ENCODE measurements around the gene CXCL14.

Gene CXCL14

GRCh38 chr5:135565725-135566421 is 12.9 kb downstream of the CXCL14 start:
- no peak overlapping the region for H3K4me3 Mint-ChIP-seq
- no peaks in the 10 kb centered on the region for H3K36me3 Mint-ChIP-seq (ENCODE audit: low read depth)
- H3K4me1 Mint-ChIP-seq, result peaks cover 61% of the 10 kb centered on the region
- H3K27me3 Mint-ChIP-seq (ENCODE audit: low read depth), result peaks cover 40% of the 10 kb centered on the region
- peak overlapping the region in 1 of 3 experiments; percentile 23 for H3K27ac Mint-ChIP-seq
- H3K9me3 Mint-ChIP-seq, result no peaks in the 10 kb centered on the region
- TF ChIP-seq CTCF (IDR thresholded peaks at IDR 0.05; ENCODE audit: unreplicated experiment in 3 of 3), result peak; percentile 50 to 65 (median 51)

- no peak for TF ChIP-seq CTCF (IDR thresholded peaks at IDR 0.05; ENCODE audit: unreplicated experiment in 3 of 3)
- Mint-ChIP-seq H3K4me1 (peaks cover 58% of the 10 kb centered on the region), H3K9me3 (no peaks in the 10 kb centered on the region), H3K27me3 (ENCODE audit: low read depth) (peaks cover 39% of the 10 kb centered on the region), H3K36me3 (ENCODE audit: low read depth) (no peaks in the 10 kb centered on the region), H3K27ac (no peak overlapping the region), H3K4me3 (no peak overlapping the region)
Observed at GRCh38 chr5:135565266-135565665, 13.5 kb downstream of the CXCL14 start.

- H3K27me3 Mint-ChIP-seq (ENCODE audit: low read depth), result peaks cover 43% of the 10 kb centered on the region
- no peak overlapping the region for H3K27ac Mint-ChIP-seq
Observed at GRCh38 chr5:135564331-135564730, 14.5 kb downstream of the CXCL14 start.

GRCh38 chr5:135561266-135561665 is 17.5 kb downstream of the CXCL14 start:
- peaks cover 27% of the 10 kb centered on the region for H3K4me1 Mint-ChIP-seq
- TF ChIP-seq CTCF (IDR thresholded peaks at IDR 0.05; ENCODE audit: unreplicated experiment in 3 of 3), result no peak
- no peaks in the 10 kb centered on the region for H3K36me3 Mint-ChIP-seq (ENCODE audit: low read depth)
- peaks cover 59% of the 10 kb centered on the region for H3K27me3 Mint-ChIP-seq (ENCODE audit: low read depth)
- no peak overlapping the region for H3K27ac Mint-ChIP-seq
- H3K9me3 Mint-ChIP-seq, result no peaks in the 10 kb centered on the region
- H3K4me3 Mint-ChIP-seq, result no peak overlapping the region

More at GRCh38 chr5:135564331-135564730, 14.5 kb downstream of the CXCL14 start:
- no peaks in the 10 kb centered on the region for H3K36me3 Mint-ChIP-seq (ENCODE audit: low read depth)
- no peak overlapping the region for H3K4me3 Mint-ChIP-seq
- H3K9me3 Mint-ChIP-seq, result no peaks in the 10 kb centered on the region
- peaks cover 54% of the 10 kb centered on the region for H3K4me1 Mint-ChIP-seq
- no peak for TF ChIP-seq CTCF (IDR thresholded peaks at IDR 0.05; ENCODE audit: unreplicated experiment in 3 of 3)

- H3K27ac Mint-ChIP-seq, result no peak overlapping the region
- no peak overlapping the region for H3K4me3 Mint-ChIP-seq
- TF ChIP-seq CTCF (IDR thresholded peaks at IDR 0.05; ENCODE audit: unreplicated experiment in 3 of 3), result peak; percentile 88 to 91 (median 90)
- H3K9me3 Mint-ChIP-seq, result no peaks in the 10 kb centered on the region
- H3K4me1 Mint-ChIP-seq, result peaks cover 23% of the 10 kb centered on the region
- H3K27me3 Mint-ChIP-seq (ENCODE audit: low read depth), result peaks cover 60% of the 10 kb centered on the region
- H3K36me3 Mint-ChIP-seq (ENCODE audit: low read depth), result no peaks in the 10 kb centered on the region
Observed at GRCh38 chr5:135560858-135561257, 17.9 kb downstream of the CXCL14 start.

GRCh38 chr5:135559354-135559753 is 19.4 kb downstream of the CXCL14 start:
- Mint-ChIP-seq H3K27ac (no peak overlapping the region), H3K36me3 (ENCODE audit: low read depth) (no peaks in the 10 kb centered on the region), H3K27me3 (ENCODE audit: low read depth) (peaks cover 64% of the 10 kb centered on the region), H3K4me3 (no peak overlapping the region), H3K4me1 (peaks cover 8% of the 10 kb centered on the region), H3K9me3 (no peaks in the 10 kb centered on the region)
- no peak for TF ChIP-seq CTCF (IDR thresholded peaks at IDR 0.05; ENCODE audit: unreplicated experiment in 3 of 3)

All from nephron (organoid).